Amygdala (tissue), 56 donors: Measurements from ENCODE around the gene ATF6.
A peak's percentile ranks its signal among the peaks of the same experiment; 100 is the strongest.

Source experiments
- DNase-seq, 56 donors: peaks; one replicate each; lab custom pipeline; 2025; lab: John Stamatoyannopoulos, UW

ATF6 gene

GRCh38 chr1:161956097-161956496 lies 190.0 kb downstream of the ATF6 start:
- no peak for DNase-seq

DNA sequence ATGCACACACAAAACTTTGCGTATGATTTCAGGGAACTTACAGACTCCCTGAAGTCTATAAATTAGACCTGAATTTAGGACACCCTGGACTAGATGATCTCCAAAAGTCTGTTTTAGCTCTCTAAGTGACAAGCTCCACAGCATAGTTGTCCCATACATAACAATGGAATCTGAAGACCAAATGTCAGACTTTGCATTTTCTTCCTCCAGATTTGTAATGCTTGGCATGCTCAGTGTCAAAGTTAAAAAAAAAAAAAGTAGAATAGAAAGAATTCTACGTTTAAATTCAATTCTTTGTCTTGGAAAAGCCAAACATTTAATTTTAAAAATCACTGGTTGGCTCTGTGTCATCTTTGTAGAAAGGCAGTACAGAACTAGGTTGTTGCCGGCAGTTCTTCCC lies 190.8 kb downstream of the ATF6 start:
- DNase-seq, result no peak

DNA sequence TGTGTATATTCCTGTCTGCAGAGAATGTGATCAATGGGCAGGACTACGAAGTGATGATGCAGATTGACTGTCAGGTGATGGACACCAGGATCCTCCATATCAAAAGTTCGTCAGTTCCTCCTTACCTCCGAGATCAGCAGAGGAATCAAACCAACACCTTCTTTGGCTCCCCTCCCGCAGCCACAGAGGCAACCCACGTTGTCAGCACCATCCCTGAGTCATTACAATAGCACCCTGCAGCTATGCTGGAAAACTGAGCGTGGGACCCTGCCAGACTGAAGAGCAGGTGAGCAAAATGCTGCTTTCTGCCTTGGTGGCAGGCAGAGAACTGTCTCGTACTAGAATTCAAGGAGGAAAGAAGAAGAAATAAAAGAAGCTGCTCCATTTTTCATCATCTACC lies 192.3 kb downstream of the ATF6 start:
- peak in 14 of 56 donors; percentile 5 to 39 (median 10) for DNase-seq

GRCh38 chr1:161962091-161962887 lies 196.2 kb downstream of the ATF6 start:
- peak in 1 of 56 donors; percentile 14 for DNase-seq

- DNase-seq, result no peak
Observed at GRCh38 chr1:161966067-161966466, 199.9 kb downstream of the ATF6 start.

DNA sequence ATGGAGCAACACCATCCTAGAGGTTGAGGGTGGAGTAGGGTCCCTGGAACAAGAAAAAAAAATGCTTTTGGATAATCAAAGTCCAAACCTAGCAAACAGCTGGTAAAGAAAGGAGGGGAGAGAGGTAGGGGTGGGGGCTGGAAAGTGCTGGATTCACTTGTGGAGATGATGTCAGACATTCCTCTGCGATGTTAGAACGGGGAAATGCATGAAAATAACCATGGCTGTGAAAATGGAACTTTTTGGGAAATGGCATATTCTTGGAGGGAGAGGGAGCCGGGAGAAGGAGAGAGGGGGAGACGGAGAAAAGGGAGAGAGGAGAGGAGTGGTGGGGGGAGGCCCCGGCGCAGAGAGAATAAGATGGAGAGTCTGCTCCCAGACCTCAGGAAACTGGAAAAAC lies 203.9 kb downstream of the ATF6 start:
- no peak for DNase-seq

DNA sequence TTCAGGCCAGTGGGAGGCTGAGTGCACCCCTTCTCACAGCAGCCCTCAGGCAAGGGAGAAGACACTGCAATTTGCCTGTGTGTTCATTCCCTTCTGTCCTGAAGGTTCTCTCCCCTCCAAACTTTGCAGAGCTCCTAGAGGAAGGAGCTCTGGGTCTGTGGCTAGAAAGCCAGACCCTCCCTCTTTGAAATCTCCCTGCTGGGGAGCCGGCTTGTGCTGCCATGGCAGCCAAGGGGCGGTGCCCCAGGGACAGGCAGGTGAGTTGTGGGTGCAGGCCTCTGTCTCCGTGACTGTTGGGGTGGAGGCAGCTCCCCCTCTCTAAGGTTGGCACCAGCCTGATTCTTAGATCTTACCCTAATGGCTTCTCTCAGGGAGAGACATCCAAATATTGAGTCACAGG lies 204.5 kb downstream of the ATF6 start:
- DNase-seq, result no peak

GRCh38 chr1:161972828-161973227 lies 206.7 kb downstream of the ATF6 start:
- DNase-seq, result no peak

- peak in 9 of 56 donors; percentile 6 to 42 (median 17) for DNase-seq
Observed at GRCh38 chr1:161973924-161974845, 208.1 kb downstream of the ATF6 start.

- DNase-seq, result no peak
Observed at GRCh38 chr1:161978011-161978790, 212.1 kb downstream of the ATF6 start.

- no peak for DNase-seq
Observed at GRCh38 chr1:161981126-161981525, 215.0 kb downstream of the ATF6 start.

GRCh38 chr1:161981735-161982506 lies 215.8 kb downstream of the ATF6 start:
- no peak for DNase-seq

- DNase-seq, result no peak
Observed at GRCh38 chr1:161982507-161982895, 216.4 kb downstream of the ATF6 start.

GRCh38 chr1:161982917-161983316 lies 216.8 kb downstream of the ATF6 start:
- DNase-seq, result no peak

DNA sequence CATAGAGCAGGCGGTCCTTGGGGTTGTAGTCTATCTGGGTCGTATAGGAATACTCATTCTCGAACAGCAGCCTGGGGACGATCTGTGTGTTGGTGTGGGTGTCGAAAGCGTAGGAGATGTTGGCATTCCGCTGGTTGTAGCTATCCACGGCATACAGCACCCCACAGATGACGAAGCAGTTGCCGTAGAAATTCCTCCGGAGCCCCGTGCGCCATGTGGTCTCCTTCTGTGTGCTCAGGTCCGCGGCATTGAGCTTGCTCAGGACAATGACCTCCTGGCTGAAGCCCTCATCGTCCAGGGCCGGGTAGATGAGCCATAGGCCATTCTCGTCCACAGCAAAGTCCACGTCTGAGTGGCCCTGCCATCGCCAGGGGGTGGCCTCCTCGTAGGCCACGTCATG lies 217.6 kb downstream of the ATF6 start:
- no peak for DNase-seq

DNA sequence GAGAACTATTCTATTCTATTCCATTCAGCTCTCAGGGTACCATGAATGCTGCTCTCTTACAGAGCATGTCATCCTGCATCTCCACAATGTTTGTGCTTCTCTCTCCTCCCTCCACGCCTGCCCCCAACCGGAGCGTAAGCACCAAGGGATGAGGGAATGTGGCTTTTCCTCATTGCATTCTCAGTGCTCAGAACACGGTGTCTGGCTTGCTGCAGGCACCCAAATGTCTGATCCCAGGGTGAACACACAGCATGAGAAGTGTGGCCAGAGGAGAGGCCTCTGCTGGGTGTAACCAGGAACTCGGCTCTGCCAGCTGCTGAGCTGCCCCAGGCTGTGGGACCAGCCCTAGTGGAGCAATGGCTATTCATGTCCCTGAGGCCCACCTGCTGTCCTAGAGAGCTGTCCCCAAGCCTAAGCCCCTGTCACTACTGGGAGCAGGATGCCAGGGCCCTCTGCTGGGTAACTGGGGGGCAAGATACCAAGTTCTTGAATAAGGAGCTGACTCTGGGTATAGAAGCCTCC lies 219.2 kb downstream of the ATF6 start:
- DNase-seq, result no peak

DNA sequence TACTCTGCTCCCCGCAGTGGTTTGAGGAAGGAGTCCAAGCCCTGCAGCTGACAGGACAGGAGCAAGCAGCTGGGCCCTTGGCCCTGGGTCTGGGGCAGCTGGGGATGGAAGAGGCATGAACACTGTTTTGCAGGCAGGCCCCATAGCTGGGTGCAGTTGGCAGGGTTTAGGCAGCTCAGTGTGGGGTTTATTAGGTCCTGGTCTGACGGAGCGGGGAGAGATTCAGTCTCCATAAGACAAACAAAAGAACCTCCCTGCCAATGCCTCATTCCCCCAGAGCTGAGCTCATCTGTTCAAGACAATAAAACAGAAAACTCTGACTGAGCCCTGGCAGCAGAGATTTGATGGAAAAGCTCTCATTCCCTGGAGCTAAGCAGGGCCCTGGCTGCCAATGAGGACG lies 220.2 kb downstream of the ATF6 start:
- peak in 33 of 56 donors; percentile 9 to 76 (median 36) for DNase-seq

DNA sequence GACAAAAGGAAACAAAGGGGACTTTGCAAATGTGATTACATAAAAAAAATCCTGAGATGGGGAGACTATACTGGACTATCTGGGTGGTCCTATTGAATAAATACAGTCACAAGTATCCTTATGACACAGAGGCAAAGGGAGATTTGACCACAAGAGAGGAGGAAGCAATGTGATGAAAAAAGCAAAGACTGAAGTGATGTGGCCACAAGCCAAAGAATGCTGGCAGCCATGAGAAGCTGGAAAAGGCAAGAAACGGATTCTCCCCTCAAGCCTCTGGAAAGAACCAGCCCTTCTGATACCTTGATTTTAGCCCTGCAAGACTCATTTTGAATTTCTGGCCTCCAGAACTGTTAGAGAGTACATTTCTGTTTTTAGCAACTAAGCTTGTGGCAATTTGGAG lies 221.2 kb downstream of the ATF6 start:
- DNase-seq, result no peak

DNA sequence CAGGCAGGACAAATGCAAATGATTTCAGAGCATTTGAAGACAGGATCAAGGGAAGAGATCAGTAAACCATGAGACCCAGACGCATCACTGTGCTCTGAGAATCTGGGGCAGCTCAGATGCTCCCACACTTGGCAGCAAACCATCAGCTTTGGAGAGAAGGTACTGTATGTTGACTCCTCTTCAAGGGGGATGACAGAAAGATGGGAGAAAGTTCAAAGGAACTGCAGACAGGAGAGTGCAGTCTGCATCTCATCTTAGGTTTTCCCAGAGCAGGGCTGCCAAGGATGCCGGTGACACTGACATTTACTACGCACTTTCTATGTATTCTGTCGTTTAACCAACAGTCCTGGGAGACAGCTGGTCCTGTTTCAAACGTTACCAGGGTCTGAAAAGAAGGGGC lies 221.8 kb downstream of the ATF6 start:
- no peak for DNase-seq

GRCh38 chr1:161988413-161988812 lies 222.3 kb downstream of the ATF6 start:
- DNase-seq, result peak in 1 of 56 donors; percentile 11
